ENCODE data around the gene PAFAH2. TPM values are rescaled to one million over a fixed set of nuclear protein-coding genes. Genes with fewer than 3 reads are reported as not detected.

The PAFAH2 gene
- total and polyA plus RNA-seq, 3 experiments from 2014 or later: 11.8 to 28.6 (median 12.1) TPM

DNA sequence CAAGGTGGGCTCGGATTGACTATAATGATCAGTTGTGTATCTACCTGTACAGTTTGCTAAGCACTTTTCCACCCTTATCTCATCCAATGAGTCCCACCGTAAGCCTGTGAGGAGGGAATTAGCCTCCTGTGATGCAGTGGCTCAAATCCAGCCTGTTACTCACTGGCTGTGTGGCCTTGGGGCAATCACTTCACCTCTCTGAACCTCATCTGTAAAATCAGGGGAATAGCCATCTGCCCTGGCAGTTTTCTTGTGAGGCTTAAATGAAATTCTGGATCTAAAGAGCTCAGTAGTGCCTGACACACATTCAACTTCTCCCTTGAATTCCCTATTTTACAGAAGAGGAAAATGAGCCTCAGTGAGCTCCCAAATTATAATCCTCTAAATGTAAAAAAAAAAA, 16.3 kb upstream of the PAFAH2 start:
- Histone ChIP-seq H3K4me1 (ENCODE audit: insufficient read depth, low read length) (no peaks in the 10 kb centered on the region), H3K36me3 (ENCODE audit: insufficient read depth, low read length) (no peaks in the 10 kb centered on the region), H3K4me3 (ENCODE audit: low read length) (no peak overlapping the region), H3K27ac (ENCODE audit: low read depth, low read length) (no peak overlapping the region), H3K9me3 (ENCODE audit: low read length) (no peaks in the 10 kb centered on the region), H3K27me3 (ENCODE audit: insufficient read depth, low read length, poor library complexity, severe bottlenecking) (no peaks in the 10 kb centered on the region)
- no peak overlapping the region for H3K4me3 Mint-ChIP-seq
- no peaks in the 10 kb centered on the region for H3K9me3 Mint-ChIP-seq
- no peaks in the 10 kb centered on the region for H3K4me1 Mint-ChIP-seq
- ChIA-PET POLR2A (no interaction called here), CTCF (interaction anchor here (0.8 to 1.0 kb wide), 2 partner anchors 12 to 98 kb away, joined by 3 read pairs; no protein-coding TSS in a partner anchor)
- DNase-seq: peak in 1 of 5 donors; percentile 16
- no peaks in the 10 kb centered on the region for H3K27me3 Mint-ChIP-seq
- H3K36me3 Mint-ChIP-seq: no peaks in the 10 kb centered on the region
- peak overlapping the region in 1 of 8 donors; percentile 43 for H3K27ac Mint-ChIP-seq

GRCh38 chr1:26012864-26013263, 15.0 kb upstream of the PAFAH2 start:
- Histone ChIP-seq H3K4me1 (ENCODE audit: insufficient read depth, low read length) (no peaks in the 10 kb centered on the region), H3K4me3 (ENCODE audit: low read length) (no peak overlapping the region), H3K36me3 (ENCODE audit: insufficient read depth, low read length) (no peaks in the 10 kb centered on the region), H3K27ac (ENCODE audit: low read depth, low read length) (no peak overlapping the region), H3K9me3 (ENCODE audit: low read length) (no peaks in the 10 kb centered on the region), H3K27me3 (ENCODE audit: insufficient read depth, low read length, poor library complexity, severe bottlenecking) (no peaks in the 10 kb centered on the region)
- no peaks in the 10 kb centered on the region for H3K4me1 Mint-ChIP-seq
- no peak overlapping the region for H3K4me3 Mint-ChIP-seq
- no peaks in the 10 kb centered on the region for H3K27me3 Mint-ChIP-seq
- CTCF ChIA-PET: no interaction called here
- peak in 1 of 5 donors; percentile 7 for DNase-seq
- no peaks in the 10 kb centered on the region for H3K9me3 Mint-ChIP-seq
- peak overlapping the region in 1 of 8 donors; percentile 23 for H3K27ac Mint-ChIP-seq
- no peaks in the 10 kb centered on the region for H3K36me3 Mint-ChIP-seq
- POLR2A ChIA-PET: no interaction called here

- H3K4me1 Mint-ChIP-seq: no peaks in the 10 kb centered on the region
- no peaks in the 10 kb centered on the region for H3K9me3 ChIP-seq (ENCODE audit: low read length)
- ChIA-PET CTCF (interaction anchor here (0.6 to 1.8 kb wide), 2 partner anchors 9 to 115 kb away, joined by 3 to 6 read pairs; no protein-coding TSS in a partner anchor), POLR2A (interaction anchor here (0.6 kb wide), 1 partner anchor 130 kb away, joined by 3 read pairs; no protein-coding TSS in a partner anchor)
- no peak overlapping the region for H3K27ac ChIP-seq (ENCODE audit: low read depth, low read length)
- no peaks in the 10 kb centered on the region for H3K4me1 ChIP-seq (ENCODE audit: insufficient read depth, low read length)
- H3K4me3 Mint-ChIP-seq: no peak overlapping the region
- H3K9me3 Mint-ChIP-seq: no peaks in the 10 kb centered on the region
- no peaks in the 10 kb centered on the region for H3K36me3 Mint-ChIP-seq
- H3K4me3 ChIP-seq (ENCODE audit: low read length): no peak overlapping the region
- no peaks in the 10 kb centered on the region for H3K36me3 ChIP-seq (ENCODE audit: insufficient read depth, low read length)
- no peaks in the 10 kb centered on the region for H3K27me3 ChIP-seq (ENCODE audit: insufficient read depth, low read length, poor library complexity, severe bottlenecking)
- peaks cover 0 to 7% of the 10 kb centered on the region in 2 donors for H3K27me3 Mint-ChIP-seq
- DNase-seq: no peak
- no peak overlapping the region for H3K27ac Mint-ChIP-seq
These were observed 13.0 kb upstream of the PAFAH2 start for GRCh38 chr1:26010825-26011224.

GRCh38 chr1:26009796-26010447, 12.1 kb upstream of the PAFAH2 start:
- ChIA-PET CTCF (interaction anchor here (1.8 kb wide), 1 partner anchor 115 kb away, joined by 6 read pairs; no protein-coding TSS in a partner anchor), POLR2A (interaction anchor here (0.6 kb wide), 1 partner anchor 131 kb away, joined by 3 read pairs; no protein-coding TSS in a partner anchor)
- Mint-ChIP-seq H3K4me1 (no peaks in the 10 kb centered on the region), H3K27me3 (peaks cover 0 to 10% of the 10 kb centered on the region in 2 donors), H3K27ac (peak overlapping the region in 1 of 8 donors; percentile 30), H3K4me3 (no peak overlapping the region), H3K9me3 (no peaks in the 10 kb centered on the region), H3K36me3 (no peaks in the 10 kb centered on the region)
- DNase-seq: no peak
- no peak overlapping the region for H3K27ac ChIP-seq (ENCODE audit: low read depth, low read length)
- H3K4me1 ChIP-seq (ENCODE audit: insufficient read depth, low read length): no peaks in the 10 kb centered on the region
- no peaks in the 10 kb centered on the region for H3K27me3 ChIP-seq (ENCODE audit: insufficient read depth, low read length, poor library complexity, severe bottlenecking)
- H3K9me3 ChIP-seq (ENCODE audit: low read length): no peaks in the 10 kb centered on the region
- H3K36me3 ChIP-seq (ENCODE audit: insufficient read depth, low read length): no peaks in the 10 kb centered on the region
- no peak overlapping the region for H3K4me3 ChIP-seq (ENCODE audit: low read length)

DNA sequence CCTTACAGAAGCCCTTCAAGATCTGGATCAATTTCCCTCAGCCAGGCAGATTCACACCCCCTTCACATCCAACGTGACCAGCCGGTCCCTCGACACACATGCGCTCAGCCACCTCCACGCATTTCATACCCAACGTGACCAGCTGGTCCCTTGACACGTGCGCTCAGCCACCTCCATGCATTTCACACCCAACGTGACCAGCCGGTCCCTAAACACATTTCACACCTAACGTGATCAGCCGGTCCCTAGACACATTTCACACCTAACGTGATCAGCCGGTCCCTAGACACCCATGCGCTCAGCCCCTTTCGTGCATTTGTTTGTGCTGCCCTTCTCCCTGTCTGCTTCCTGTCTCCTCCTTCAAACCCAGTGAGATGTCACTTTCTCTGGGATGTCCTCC, 8.8 kb upstream of the PAFAH2 start:
- Mint-ChIP-seq H3K27ac (peak overlapping the region in 1 of 8 donors; percentile 94), H3K27me3 (peaks cover 0 to 16% of the 10 kb centered on the region in 2 donors), H3K9me3 (peaks cover 0 to 2% (median 0%) of the 10 kb centered on the region in 5 donors), H3K36me3 (no peaks in the 10 kb centered on the region), H3K4me1 (no peaks in the 10 kb centered on the region), H3K4me3 (no peak overlapping the region)
- H3K36me3 ChIP-seq (ENCODE audit: insufficient read depth, low read length): no peaks in the 10 kb centered on the region
- no peaks in the 10 kb centered on the region for H3K9me3 ChIP-seq (ENCODE audit: low read length)
- H3K27me3 ChIP-seq (ENCODE audit: insufficient read depth, low read length, poor library complexity, severe bottlenecking): no peaks in the 10 kb centered on the region
- CTCF ChIA-PET: no interaction called here
- DNase-seq: no peak
- POLR2A ChIA-PET: no interaction called here
- H3K27ac ChIP-seq (ENCODE audit: low read depth, low read length): no peak overlapping the region
- no peak overlapping the region for H3K4me3 ChIP-seq (ENCODE audit: low read length)
- no peaks in the 10 kb centered on the region for H3K4me1 ChIP-seq (ENCODE audit: insufficient read depth, low read length)

GRCh38 chr1:26005434-26006105, 7.7 kb upstream of the PAFAH2 start:
- Histone ChIP-seq H3K4me1 (ENCODE audit: insufficient read depth, low read length) (no peaks in the 10 kb centered on the region), H3K27ac (ENCODE audit: low read depth, low read length) (peak overlapping the region; percentile 30), H3K36me3 (ENCODE audit: insufficient read depth, low read length) (no peaks in the 10 kb centered on the region), H3K9me3 (ENCODE audit: low read length) (no peaks in the 10 kb centered on the region), H3K4me3 (ENCODE audit: low read length) (no peak overlapping the region), H3K27me3 (ENCODE audit: insufficient read depth, low read length, poor library complexity, severe bottlenecking) (no peaks in the 10 kb centered on the region)
- Mint-ChIP-seq H3K27me3 (peaks cover 0 to 16% of the 10 kb centered on the region in 2 donors), H3K4me1 (no peaks in the 10 kb centered on the region), H3K9me3 (peaks cover 0 to 2% (median 0%) of the 10 kb centered on the region in 5 donors), H3K4me3 (no peak overlapping the region), H3K27ac (no peak overlapping the region), H3K36me3 (no peaks in the 10 kb centered on the region)
- no peak for DNase-seq
- ChIA-PET POLR2A (no interaction called here), CTCF (interaction anchor here (1.3 kb wide), 1 partner anchor 110 kb away, joined by 3 read pairs; no protein-coding TSS in a partner anchor)

- no peaks in the 10 kb centered on the region for H3K36me3 Mint-ChIP-seq
- peaks cover 0 to 1% (median under 1%) of the 10 kb centered on the region in 3 donors for H3K4me1 Mint-ChIP-seq
- DNase-seq: no peak
- no peak overlapping the region for H3K27ac Mint-ChIP-seq
- ChIA-PET CTCF (interaction anchor here (0.9 to 1.0 kb wide), 2 partner anchors 31 to 108 kb away, joined by 3 to 6 read pairs; no protein-coding TSS in a partner anchor), POLR2A (interaction anchor here (0.6 kb wide), 1 partner anchor 731 kb away, joined by 4 read pairs; no protein-coding TSS in a partner anchor)
- no peaks in the 10 kb centered on the region for H3K36me3 ChIP-seq (ENCODE audit: insufficient read depth, low read length)
- no peak overlapping the region for H3K4me3 Mint-ChIP-seq
- H3K4me1 ChIP-seq (ENCODE audit: insufficient read depth, low read length): peaks cover 2% of the 10 kb centered on the region
- no peaks in the 10 kb centered on the region for H3K27me3 ChIP-seq (ENCODE audit: insufficient read depth, low read length, poor library complexity, severe bottlenecking)
- H3K27ac ChIP-seq (ENCODE audit: low read depth, low read length): no peak overlapping the region
- H3K27me3 Mint-ChIP-seq: peaks cover 0 to 16% of the 10 kb centered on the region in 2 donors
- H3K9me3 ChIP-seq (ENCODE audit: low read length): no peaks in the 10 kb centered on the region
- H3K9me3 Mint-ChIP-seq: peaks cover 0 to 2% (median 0%) of the 10 kb centered on the region in 5 donors
- H3K4me3 ChIP-seq (ENCODE audit: low read length): no peak overlapping the region
These were observed 5.9 kb upstream of the PAFAH2 start for GRCh38 chr1:26003756-26004155.

GRCh38 chr1:26003262-26003661, 5.4 kb upstream of the PAFAH2 start:
- POLR2A ChIA-PET: no interaction called here

More at GRCh38 chr1:26003262-26003661, 5.4 kb upstream of the PAFAH2 start:
- Histone ChIP-seq H3K4me3 (ENCODE audit: low read length) (no peak overlapping the region), H3K9me3 (ENCODE audit: low read length) (no peaks in the 10 kb centered on the region), H3K27me3 (ENCODE audit: insufficient read depth, low read length, poor library complexity, severe bottlenecking) (no peaks in the 10 kb centered on the region), H3K4me1 (ENCODE audit: insufficient read depth, low read length) (peaks cover 7% of the 10 kb centered on the region), H3K36me3 (ENCODE audit: insufficient read depth, low read length) (no peaks in the 10 kb centered on the region), H3K27ac (ENCODE audit: low read depth, low read length) (no peak overlapping the region)
- CTCF ChIA-PET: interaction anchor here (0.9 to 1.5 kb wide), 4 partner anchors 11 to 128 kb away, joined by 3 to 6 read pairs (median 4); partner anchors contain the start of gene PAQR7
- no peak overlapping the region for H3K4me3 Mint-ChIP-seq
- peaks cover 5 to 6% (median 6%) of the 10 kb centered on the region in 3 donors for H3K4me1 Mint-ChIP-seq
- no peak overlapping the region for H3K27ac Mint-ChIP-seq
- peaks cover under 1 to 16% of the 10 kb centered on the region in 2 donors for H3K27me3 Mint-ChIP-seq
- no peaks in the 10 kb centered on the region for H3K36me3 Mint-ChIP-seq
- DNase-seq: no peak
- H3K9me3 Mint-ChIP-seq: peaks cover 0 to 2% (median 0%) of the 10 kb centered on the region in 5 donors
